Liver (tissue), 9 donors: Measurements from ENCODE around the gene OXNAD1. TPM values are rescaled to one million over a fixed set of nuclear protein-coding genes. Genes with fewer than 3 reads are reported as not detected.

Source experiments
- DNase-seq: peaks from one replicate; pipeline ENCODE4 v3.0.0-alpha.2; 2017; ENCODE audit warnings: low spot score
- H3K27ac ChIP-seq, 2 donors: one replicate each; pipeline ENCODE4 v1.7.0; 2013; ENCODE audit warnings: inconsistent platforms in 2 of 2, low read length in 2 of 2, control low read depth in 1 of 2, low read depth in 1 of 2, mild to moderate bottlenecking in 1 of 2
- H3K27me3 ChIP-seq, 4 donors: one replicate each; pipeline versions ENCODE4 v1.6.1 to v1.7.0; 2013; ENCODE audit warnings: low read length in 3 of 4, inconsistent platforms in 1 of 4, mild to moderate bottlenecking in 1 of 4, moderate library complexity in 1 of 4; ENCODE audit not compliant: control insufficient read depth in 4 of 4, insufficient read depth in 4 of 4
- H3K36me3 ChIP-seq, 4 donors: one replicate each; pipeline versions ENCODE4 v1.6.1 to v1.7.0; 2013; ENCODE audit warnings: low read length in 3 of 4, mild to moderate bottlenecking in 3 of 4, low read depth in 1 of 4, moderate library complexity in 1 of 4; ENCODE audit not compliant: control insufficient read depth in 4 of 4, insufficient read depth in 3 of 4
- H3K4me1 ChIP-seq, 4 donors: one replicate each; pipeline versions ENCODE4 v1.6.1 to v1.7.0; 2013; ENCODE audit warnings: low read length in 3 of 4, mild to moderate bottlenecking in 3 of 4, moderate library complexity in 1 of 4; ENCODE audit not compliant: control insufficient read depth in 4 of 4, insufficient read depth in 4 of 4
- H3K4me3 ChIP-seq, 3 donors: one replicate each; pipeline versions ENCODE4 v1.6.1 to v1.7.0; 2013; ENCODE audit warnings: low read length in 3 of 3, control low read depth in 1 of 3, low read depth in 1 of 3, mild to moderate bottlenecking in 1 of 3
- H3K9ac ChIP-seq, 2 donors: one replicate each; pipeline ENCODE4 v1.7.0; 2013; ENCODE audit warnings: low read length in 2 of 2, mild to moderate bottlenecking in 2 of 2, moderate library complexity in 2 of 2, control low read depth in 1 of 2, low read depth in 1 of 2
- H3K9me3 ChIP-seq, 4 donors: one replicate each; pipeline versions ENCODE4 v1.6.1 to v1.7.0; 2013; ENCODE audit warnings: low read length in 3 of 4; ENCODE audit not compliant: control insufficient read depth in 4 of 4
- EGR1 ChIP-seq, 2 donors: IDR thresholded peaks; 2 replicates each; pipeline ENCODE4 v1.6.1; 2016 to 2018; ENCODE audit warnings: antibody characterized with exemption in 2 of 2, low read depth in 2 of 2
- FOXA1 ChIP-seq: IDR thresholded peaks from 2 replicates; pipeline ENCODE4 v1.6.1; 2016; ENCODE audit warnings: antibody characterized with exemption
- FOXA2 ChIP-seq: IDR thresholded peaks from 2 replicates; pipeline ENCODE4 v1.6.1; 2016; ENCODE audit warnings: antibody characterized with exemption
- GABPA ChIP-seq, 2 donors: IDR thresholded peaks in 1 of 2; conservative IDR thresholded peaks in 1 of 2; 2 replicates each; pipeline ENCODE4 v1.6.1; 2016; ENCODE audit warnings: antibody characterized with exemption in 2 of 2, mild to moderate bottlenecking in 1 of 2, moderate library complexity in 1 of 2
- HNF4A ChIP-seq, 2 donors: conservative IDR thresholded peaks; 2 replicates each; pipeline ENCODE4 v1.6.1; 2016; ENCODE audit warnings: antibody characterized with exemption in 2 of 2, mild to moderate bottlenecking in 2 of 2
- JUND ChIP-seq, 2 donors: IDR thresholded peaks; 2 replicates each; pipeline ENCODE4 v1.6.1; 2016; ENCODE audit warnings: antibody characterized with exemption in 2 of 2
- NR2F2 ChIP-seq: IDR thresholded peaks from 2 replicates; pipeline ENCODE4 v1.6.1; 2016; ENCODE audit warnings: antibody characterized with exemption
- RAD21 ChIP-seq, 2 donors: IDR thresholded peaks; 2 replicates each; pipeline ENCODE4 v1.6.1; 2016; ENCODE audit warnings: antibody characterized with exemption in 2 of 2, mild to moderate bottlenecking in 2 of 2
- SP1 ChIP-seq: IDR thresholded peaks from 2 replicates; pipeline ENCODE4 v1.6.1; 2018; ENCODE audit warnings: antibody characterized with exemption, mild to moderate bottlenecking
- TAF1 ChIP-seq: conservative IDR thresholded peaks from 2 replicates; pipeline ENCODE4 v1.6.1; 2016; ENCODE audit warnings: antibody characterized with exemption, mild to moderate bottlenecking
- YY1 ChIP-seq: IDR thresholded peaks from 2 replicates; pipeline ENCODE4 v1.6.1; 2016; ENCODE audit warnings: antibody characterized with exemption, mild to moderate bottlenecking
- WGBS: extraction: QIAGEN DNeasy Blood & Tissue Kit; methylation state at CpG from one replicate; pipeline ENCODE4 v1.1.7; 2013; 5-methylcytosine and 5-hydroxymethylcytosine counted together
- polyA plus RNA-seq, 2 donors: library from polyadenylated mRNA; stranded (reverse) in 1 of 2; unstranded in 1 of 2; fragments of 200-250 nt in 1 of 2; fragments of >200 nt in 1 of 2; fragmentation: Nextera tagmentation in 1 of 2; extraction: Ambion mirVana in 1 of 2; gene quantifications; one replicate each; pipeline versions ENCODE4 v1.2.1 to v1.2.3, GENCODE V29; 2013 to 2015
- total RNA-seq, 2 donors: library from RNA; depleted of rRNA; stranded (reverse); fragments of >200 nt; gene quantifications; one replicate each; pipeline ENCODE4 v1.2.3, GENCODE V29; 2014
- TF ChIP-seq, protein P1 (sequence below): IDR thresholded peaks from 2 replicates; pipeline ENCODE4 v1.6.1; 2016; ENCODE audit warnings: antibody characterized with exemption
- TF ChIP-seq, protein P2 (sequence below): IDR thresholded peaks from 2 replicates; pipeline ENCODE4 v1.6.1; 2016; ENCODE audit warnings: antibody characterized with exemption
- TF ChIP-seq, protein P3 (sequence below): fragments of 150-350 bp; IDR thresholded peaks from 2 replicates; pipeline ENCODE4 v1.5.1; 2017; ENCODE audit warnings: improper control_type of control experiment, low read depth, low read length; ENCODE audit not compliant: missing input control
- TF ChIP-seq, protein P4 (sequence below): IDR thresholded peaks from 2 replicates; pipeline ENCODE4 v1.6.1; 2016; ENCODE audit warnings: antibody characterized with exemption, mild to moderate bottlenecking
- donor health status: healthy.
- donor health status: healthy.
- donor health status: healthy.
- donor health status: healthy.
- donor health status: healthy.

The OXNAD1 gene
- total and polyA plus RNA-seq, 4 donors: 9.3 to 24.6 (median 14.1) TPM

DNA sequence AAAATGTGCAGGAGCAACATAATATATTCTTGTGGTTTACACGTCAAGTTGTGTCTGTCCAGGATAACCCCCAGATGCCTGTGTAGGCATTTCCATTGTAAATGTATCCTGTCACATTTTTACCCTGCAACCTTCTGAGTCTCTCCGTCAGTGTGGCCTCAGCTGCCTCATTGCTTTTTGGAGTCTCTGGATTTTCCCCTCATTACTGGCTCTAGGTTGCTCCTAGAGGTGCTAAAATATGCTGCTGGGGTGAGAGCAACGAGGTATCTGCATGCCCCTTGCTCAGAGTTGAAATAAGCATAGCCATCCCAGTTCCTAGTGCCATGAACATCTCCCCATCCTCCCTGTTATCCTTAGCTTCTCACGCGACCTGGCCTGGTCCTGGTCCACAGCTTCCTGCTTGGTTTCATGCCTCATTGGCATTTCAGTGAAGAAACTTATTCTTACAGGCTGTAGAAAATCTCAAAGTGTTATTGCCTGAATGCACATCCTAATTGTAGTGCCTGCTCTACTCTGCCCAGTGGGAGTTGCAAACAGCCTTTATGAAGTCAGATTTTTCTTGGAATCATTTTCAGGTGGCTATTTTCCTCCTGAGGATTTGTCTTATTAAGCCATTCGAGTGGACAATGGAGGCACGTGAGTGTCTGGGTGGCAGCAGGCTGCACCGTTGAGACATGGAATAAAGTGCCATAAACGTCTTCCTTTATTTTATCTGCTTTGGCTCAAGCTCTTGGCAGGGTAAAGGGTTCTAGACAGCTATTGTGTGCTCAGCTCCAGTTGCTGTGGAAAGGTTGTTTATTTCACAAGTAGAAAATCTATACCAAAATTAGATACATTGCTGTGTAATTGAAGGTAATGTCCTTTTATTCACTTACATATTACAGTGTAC is 33.2 kb downstream of the OXNAD1 start:
- Histone ChIP-seq H3K9me3 (no peaks in the 10 kb centered on the region), H3K4me1 (no peaks in the 10 kb centered on the region), H3K27me3 (no peaks in the 10 kb centered on the region), H3K4me3 (no peak overlapping the region), H3K27ac (no peak overlapping the region), H3K36me3 (peaks cover 2 to 10% (median 8%) of the 10 kb centered on the region in 4 donors), H3K9ac (no peak overlapping the region)
- TF ChIP-seq RAD21 (IDR thresholded peaks at IDR 0.05): no peak
- TF ChIP-seq YY1: no peak
- TF ChIP-seq, protein P1, sequence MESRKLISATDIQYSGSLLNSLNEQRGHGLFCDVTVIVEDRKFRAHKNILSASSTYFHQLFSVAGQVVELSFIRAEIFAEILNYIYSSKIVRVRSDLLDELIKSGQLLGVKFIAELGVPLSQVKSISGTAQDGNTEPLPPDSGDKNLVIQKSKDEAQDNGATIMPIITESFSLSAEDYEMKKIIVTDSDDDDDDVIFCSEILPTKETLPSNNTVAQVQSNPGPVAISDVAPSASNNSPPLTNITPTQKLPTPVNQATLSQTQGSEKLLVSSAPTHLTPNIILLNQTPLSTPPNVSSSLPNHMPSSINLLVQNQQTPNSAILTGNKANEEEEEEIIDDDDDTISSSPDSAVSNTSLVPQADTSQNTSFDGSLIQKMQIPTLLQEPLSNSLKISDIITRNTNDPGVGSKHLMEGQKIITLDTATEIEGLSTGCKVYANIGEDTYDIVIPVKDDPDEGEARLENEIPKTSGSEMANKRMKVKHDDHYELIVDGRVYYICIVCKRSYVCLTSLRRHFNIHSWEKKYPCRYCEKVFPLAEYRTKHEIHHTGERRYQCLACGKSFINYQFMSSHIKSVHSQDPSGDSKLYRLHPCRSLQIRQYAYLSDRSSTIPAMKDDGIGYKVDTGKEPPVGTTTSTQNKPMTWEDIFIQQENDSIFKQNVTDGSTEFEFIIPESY: no peak
- no peak for TF ChIP-seq TAF1
- TF ChIP-seq HNF4A (conservative IDR thresholded peaks at IDR 0.05): no peak
- TF ChIP-seq GABPA (IDR thresholded peaks at IDR 0.05 in 1 of 2, conservative IDR thresholded peaks at IDR 0.05 in 1 of 2): no peak
- TF ChIP-seq NR2F2: no peak
- no peak for TF ChIP-seq EGR1 (IDR thresholded peaks at IDR 0.05; ENCODE audit: low read depth in 2 of 2)
- 81% methylated on average over 9 of the region's 9 CpGs for WGBS
- DNase-seq: no peak

DNA sequence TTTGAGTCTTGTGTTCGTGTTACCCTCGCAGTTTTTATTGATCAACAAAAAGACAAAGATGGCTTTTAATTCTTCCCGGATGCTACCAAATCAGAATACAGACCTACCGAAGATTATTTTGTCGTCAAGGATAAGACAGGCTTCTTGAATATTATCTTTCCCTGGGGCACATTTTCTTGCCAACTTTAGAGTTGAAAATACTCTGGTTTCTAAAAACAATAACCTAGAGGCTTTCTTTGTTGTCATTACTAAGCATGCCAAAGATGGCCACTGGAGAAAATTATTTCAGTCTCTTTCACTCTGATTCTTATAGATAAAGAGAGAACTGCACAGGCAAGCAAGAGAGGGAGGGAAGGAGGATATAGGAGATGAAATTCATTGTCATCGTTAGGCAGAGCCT is 33.9 kb downstream of the OXNAD1 start:
- DNase-seq: no peak
- Histone ChIP-seq H3K4me1 (peaks cover 0 to 2% (median under 1%) of the 10 kb centered on the region in 4 donors), H3K4me3 (no peak overlapping the region), H3K36me3 (peaks cover 2 to 10% (median 8%) of the 10 kb centered on the region in 4 donors), H3K9me3 (no peaks in the 10 kb centered on the region), H3K27ac (no peak overlapping the region), H3K27me3 (no peaks in the 10 kb centered on the region), H3K9ac (no peak overlapping the region)
- 91% methylated on average over 6 of the region's 6 CpGs for WGBS
- TF ChIP-seq TAF1 (no peak), FOXA2 (no peak), GABPA (IDR thresholded peaks at IDR 0.05 in 1 of 2, conservative IDR thresholded peaks at IDR 0.05 in 1 of 2) (no peak), HNF4A (conservative IDR thresholded peaks at IDR 0.05) (no peak), FOXA1 (no peak), SP1 (no peak), NR2F2 (no peak), YY1 (no peak), JUND (IDR thresholded peaks at IDR 0.05) (no peak), RAD21 (IDR thresholded peaks at IDR 0.05) (no peak)
- TF ChIP-seq, protein P2, sequence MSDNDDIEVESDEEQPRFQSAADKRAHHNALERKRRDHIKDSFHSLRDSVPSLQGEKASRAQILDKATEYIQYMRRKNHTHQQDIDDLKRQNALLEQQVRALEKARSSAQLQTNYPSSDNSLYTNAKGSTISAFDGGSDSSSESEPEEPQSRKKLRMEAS: no peak
- TF ChIP-seq, protein P3, sequence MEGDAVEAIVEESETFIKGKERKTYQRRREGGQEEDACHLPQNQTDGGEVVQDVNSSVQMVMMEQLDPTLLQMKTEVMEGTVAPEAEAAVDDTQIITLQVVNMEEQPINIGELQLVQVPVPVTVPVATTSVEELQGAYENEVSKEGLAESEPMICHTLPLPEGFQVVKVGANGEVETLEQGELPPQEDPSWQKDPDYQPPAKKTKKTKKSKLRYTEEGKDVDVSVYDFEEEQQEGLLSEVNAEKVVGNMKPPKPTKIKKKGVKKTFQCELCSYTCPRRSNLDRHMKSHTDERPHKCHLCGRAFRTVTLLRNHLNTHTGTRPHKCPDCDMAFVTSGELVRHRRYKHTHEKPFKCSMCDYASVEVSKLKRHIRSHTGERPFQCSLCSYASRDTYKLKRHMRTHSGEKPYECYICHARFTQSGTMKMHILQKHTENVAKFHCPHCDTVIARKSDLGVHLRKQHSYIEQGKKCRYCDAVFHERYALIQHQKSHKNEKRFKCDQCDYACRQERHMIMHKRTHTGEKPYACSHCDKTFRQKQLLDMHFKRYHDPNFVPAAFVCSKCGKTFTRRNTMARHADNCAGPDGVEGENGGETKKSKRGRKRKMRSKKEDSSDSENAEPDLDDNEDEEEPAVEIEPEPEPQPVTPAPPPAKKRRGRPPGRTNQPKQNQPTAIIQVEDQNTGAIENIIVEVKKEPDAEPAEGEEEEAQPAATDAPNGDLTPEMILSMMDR: no peak
- TF ChIP-seq, protein P1: no peak
- TF ChIP-seq, protein P4, sequence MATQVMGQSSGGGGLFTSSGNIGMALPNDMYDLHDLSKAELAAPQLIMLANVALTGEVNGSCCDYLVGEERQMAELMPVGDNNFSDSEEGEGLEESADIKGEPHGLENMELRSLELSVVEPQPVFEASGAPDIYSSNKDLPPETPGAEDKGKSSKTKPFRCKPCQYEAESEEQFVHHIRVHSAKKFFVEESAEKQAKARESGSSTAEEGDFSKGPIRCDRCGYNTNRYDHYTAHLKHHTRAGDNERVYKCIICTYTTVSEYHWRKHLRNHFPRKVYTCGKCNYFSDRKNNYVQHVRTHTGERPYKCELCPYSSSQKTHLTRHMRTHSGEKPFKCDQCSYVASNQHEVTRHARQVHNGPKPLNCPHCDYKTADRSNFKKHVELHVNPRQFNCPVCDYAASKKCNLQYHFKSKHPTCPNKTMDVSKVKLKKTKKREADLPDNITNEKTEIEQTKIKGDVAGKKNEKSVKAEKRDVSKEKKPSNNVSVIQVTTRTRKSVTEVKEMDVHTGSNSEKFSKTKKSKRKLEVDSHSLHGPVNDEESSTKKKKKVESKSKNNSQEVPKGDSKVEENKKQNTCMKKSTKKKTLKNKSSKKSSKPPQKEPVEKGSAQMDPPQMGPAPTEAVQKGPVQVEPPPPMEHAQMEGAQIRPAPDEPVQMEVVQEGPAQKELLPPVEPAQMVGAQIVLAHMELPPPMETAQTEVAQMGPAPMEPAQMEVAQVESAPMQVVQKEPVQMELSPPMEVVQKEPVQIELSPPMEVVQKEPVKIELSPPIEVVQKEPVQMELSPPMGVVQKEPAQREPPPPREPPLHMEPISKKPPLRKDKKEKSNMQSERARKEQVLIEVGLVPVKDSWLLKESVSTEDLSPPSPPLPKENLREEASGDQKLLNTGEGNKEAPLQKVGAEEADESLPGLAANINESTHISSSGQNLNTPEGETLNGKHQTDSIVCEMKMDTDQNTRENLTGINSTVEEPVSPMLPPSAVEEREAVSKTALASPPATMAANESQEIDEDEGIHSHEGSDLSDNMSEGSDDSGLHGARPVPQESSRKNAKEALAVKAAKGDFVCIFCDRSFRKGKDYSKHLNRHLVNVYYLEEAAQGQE: no peak
